Measurements from ENCODE around the gene MACROH2A2. TPM values are rescaled to one million over a fixed set of nuclear protein-coding genes. Genes with fewer than 3 reads are reported as not detected.

Gene MACROH2A2
- total and polyA plus RNA-seq, 10 of the 15 experiments (the other 5 are each of a cell fraction or from before 2014, with no cell fraction given), result 0.14 to 0.24 TPM; not detected in 8

DNA sequence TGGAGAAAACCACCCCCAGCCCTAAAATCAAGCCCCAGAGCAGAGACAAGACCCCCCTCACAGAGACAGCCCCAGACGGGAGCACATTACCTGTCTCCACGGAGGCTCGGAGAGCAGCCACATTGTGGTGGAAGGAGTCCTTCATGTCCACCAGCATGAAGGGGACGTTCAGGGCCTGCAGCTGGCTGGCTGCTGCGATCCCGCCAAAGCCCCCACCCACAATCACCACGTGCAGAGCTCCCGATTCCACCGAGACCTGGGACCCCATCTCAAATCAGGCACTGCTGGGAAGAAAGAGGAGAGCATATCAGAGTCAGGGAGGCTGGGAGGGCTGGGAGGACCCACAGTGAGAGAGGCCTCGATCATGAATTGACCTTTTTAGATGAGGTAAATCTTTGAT, 71.2 kb downstream of the MACROH2A2 start:
- TF ChIP-seq CHD2 (IDR thresholded peaks at IDR 0.05; ENCODE audit: borderline replicate concordance, low read depth, low read length), result no peak
- no peak for TF ChIP-seq CBFB (IDR thresholded peaks at IDR 0.05; ENCODE audit: low read depth)
- TF ChIP-seq TCF12 (IDR thresholded peaks at IDR 0.05; ENCODE audit: low read depth, low read length), result no peak
- no peak for TF ChIP-seq STAT3 (IDR thresholded peaks at IDR 0.05; ENCODE audit: low read depth, low read length)
- TF ChIP-seq SUZ12 (IDR thresholded peaks at IDR 0.05; ENCODE audit: unreplicated experiment), result no peak
- no peak for TF ChIP-seq NR2C2 (IDR thresholded peaks at IDR 0.05; ENCODE audit: borderline replicate concordance, control insufficient read depth, insufficient read length, low read depth)
- TF ChIP-seq LARP7 (IDR thresholded peaks at IDR 0.05), result no peak
- TF ChIP-seq, protein P1, sequence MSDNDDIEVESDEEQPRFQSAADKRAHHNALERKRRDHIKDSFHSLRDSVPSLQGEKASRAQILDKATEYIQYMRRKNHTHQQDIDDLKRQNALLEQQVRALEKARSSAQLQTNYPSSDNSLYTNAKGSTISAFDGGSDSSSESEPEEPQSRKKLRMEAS (IDR thresholded peaks at IDR 0.05; ENCODE audit: low read depth, low read length), result no peak
- TF ChIP-seq SIN3A (IDR thresholded peaks at IDR 0.05; ENCODE audit: low read depth, low read length), result no peak
- TF ChIP-seq RELB (IDR thresholded peaks at IDR 0.05; ENCODE audit: low read depth), result no peak
- no peak for TF ChIP-seq BCLAF1 (IDR thresholded peaks at IDR 0.05)
- TF ChIP-seq PKNOX1 (IDR thresholded peaks at IDR 0.05), result no peak
- TF ChIP-seq, protein P2, sequence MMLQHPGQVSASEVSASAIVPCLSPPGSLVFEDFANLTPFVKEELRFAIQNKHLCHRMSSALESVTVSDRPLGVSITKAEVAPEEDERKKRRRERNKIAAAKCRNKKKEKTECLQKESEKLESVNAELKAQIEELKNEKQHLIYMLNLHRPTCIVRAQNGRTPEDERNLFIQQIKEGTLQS (IDR thresholded peaks at IDR 0.05; ENCODE audit: borderline replicate concordance, extremely low read depth, low read depth, low read length), result no peak
- TF ChIP-seq NBN (IDR thresholded peaks at IDR 0.05), result no peak
- RAD21 ChIA-PET (ENCODE audit: unreplicated experiment), result interaction anchor here (2.0 kb wide), 1 partner anchor 22 kb away, joined by 4 read pairs; the partner anchor contains the start of gene TYSND1
- WGBS (ENCODE audit: insufficient coverage, insufficient replicate concordance, low lambda C conversion rate, missing lambda C conversion rate), result 95% methylated on average over 10 of the region's 10 CpGs
- Histone ChIP-seq H3K27ac (ENCODE audit: control insufficient read depth, insufficient read depth) (no peak overlapping the region), H3K4me1 (ENCODE audit: control insufficient read depth, insufficient read depth, low read length) (peaks cover 9% of the 10 kb centered on the region), H3K9ac (ENCODE audit: control insufficient read depth, insufficient read depth, low read length) (no peak overlapping the region), H2AFZ (ENCODE audit: control insufficient read depth, low read depth, low read length) (no peak overlapping the region), H3K36me3 (ENCODE audit: control insufficient read depth in 2 of 2, insufficient read depth in 2 of 2, low read length in 1 of 2) (peaks cover 6 to 7% of the 10 kb centered on the region in 2 experiments; a peak in 3 of 4 replicates), H4K20me1 (ENCODE audit: control insufficient read depth, insufficient read depth) (no peaks in the 10 kb centered on the region), H3K9me3 (replicated peaks; ENCODE audit: control insufficient read depth, insufficient read depth, low read length) (no peaks in the 10 kb centered on the region), H3K27me3 (replicated peaks in 1 of 2; ENCODE audit: control insufficient read depth in 2 of 2, insufficient read depth in 2 of 2, low read length in 1 of 2) (no peaks in the 10 kb centered on the region), H3K4me3 (no peak overlapping the region), H3K4me2 (ENCODE audit: control insufficient read depth, insufficient read depth) (no peak overlapping the region), H3K79me2 (ENCODE audit: control insufficient read depth, insufficient read depth, low read length) (peaks cover 2% of the 10 kb centered on the region; the same call in 1 of the 2 replicates)
- POLR2A ChIA-PET, result interaction anchor here (0.9 kb wide), 1 partner anchor 14 kb away, joined by 3 read pairs; no protein-coding TSS in a partner anchor
- in situ Hi-C loops (cut with MboI) (no loop called here), intact Hi-C loops (cut with micrococcal nuclease; ENCODE audit: unreplicated experiment) (no loop called here)
- CTCF ChIA-PET, result no interaction called here
- no TSS peak for BruUV-seq (replicated peaks)
- no peak for ATAC-seq
- FAIRE-seq, result no peak
- SMC1A ChIA-PET (ENCODE audit: uncharacterized antibody, unreplicated experiment), result interaction anchor here (1.6 kb wide), 1 partner anchor 22 kb away, joined by 4 read pairs; the partner anchor contains the start of gene TYSND1
- no peak for DNase-seq (ENCODE audit: low read depth, low spot score)

All from GM12878 (cell line).